AG10803 (cell line): Measurements from ENCODE around the gene PELI2.

Experiments used
- DNase-seq: peaks from one replicate; pipeline ENCODE4 v3.0.0; 2010; ENCODE audit warnings: low read depth
- H3K4me3 ChIP-seq: 2 replicates; pipeline ENCODE4 v1.5.1; 2011; ENCODE audit warnings: mild to moderate bottlenecking, low read length, control low read depth
- TF ChIP-seq, protein P1 (sequence below): conservative IDR thresholded peaks from 2 replicates; pipeline ENCODE4 v1.5.1; 2011; ENCODE audit warnings: mild to moderate bottlenecking, low read length, control low read depth, inconsistent platforms

The PELI2 gene

DNA sequence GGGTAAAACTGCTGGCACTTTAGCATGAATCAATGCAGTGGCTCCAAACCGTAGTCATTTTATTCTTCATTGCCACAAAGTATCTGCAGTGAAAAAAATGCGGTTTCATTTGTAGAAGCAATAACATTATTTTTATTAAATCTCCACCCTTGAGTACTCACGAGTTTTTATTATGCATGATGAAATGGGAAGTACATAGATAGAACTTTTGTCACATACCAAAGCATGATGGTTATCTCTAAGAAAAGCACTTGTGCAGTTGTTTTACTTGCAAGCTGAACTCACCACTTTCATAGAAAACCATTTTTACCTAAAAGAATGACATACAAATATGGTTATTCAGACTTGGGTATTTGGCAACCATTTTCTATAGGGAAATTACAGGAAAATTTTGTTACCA lies 90.3 kb downstream of the PELI2 start:
- DNase-seq = peak; percentile 14
- TF ChIP-seq, protein P1, sequence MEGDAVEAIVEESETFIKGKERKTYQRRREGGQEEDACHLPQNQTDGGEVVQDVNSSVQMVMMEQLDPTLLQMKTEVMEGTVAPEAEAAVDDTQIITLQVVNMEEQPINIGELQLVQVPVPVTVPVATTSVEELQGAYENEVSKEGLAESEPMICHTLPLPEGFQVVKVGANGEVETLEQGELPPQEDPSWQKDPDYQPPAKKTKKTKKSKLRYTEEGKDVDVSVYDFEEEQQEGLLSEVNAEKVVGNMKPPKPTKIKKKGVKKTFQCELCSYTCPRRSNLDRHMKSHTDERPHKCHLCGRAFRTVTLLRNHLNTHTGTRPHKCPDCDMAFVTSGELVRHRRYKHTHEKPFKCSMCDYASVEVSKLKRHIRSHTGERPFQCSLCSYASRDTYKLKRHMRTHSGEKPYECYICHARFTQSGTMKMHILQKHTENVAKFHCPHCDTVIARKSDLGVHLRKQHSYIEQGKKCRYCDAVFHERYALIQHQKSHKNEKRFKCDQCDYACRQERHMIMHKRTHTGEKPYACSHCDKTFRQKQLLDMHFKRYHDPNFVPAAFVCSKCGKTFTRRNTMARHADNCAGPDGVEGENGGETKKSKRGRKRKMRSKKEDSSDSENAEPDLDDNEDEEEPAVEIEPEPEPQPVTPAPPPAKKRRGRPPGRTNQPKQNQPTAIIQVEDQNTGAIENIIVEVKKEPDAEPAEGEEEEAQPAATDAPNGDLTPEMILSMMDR = no peak
- no peak overlapping the region for H3K4me3 ChIP-seq

GRCh38 chr14:56210571-56210970 lies 92.4 kb downstream of the PELI2 start:
- TF ChIP-seq, protein P1 = no peak
- no peak overlapping the region for H3K4me3 ChIP-seq
- peak; percentile 48 for DNase-seq

GRCh38 chr14:56211084-56211483 lies 92.9 kb downstream of the PELI2 start:
- TF ChIP-seq, protein P1 = no peak
- no peak overlapping the region for H3K4me3 ChIP-seq
- DNase-seq = no peak

DNA sequence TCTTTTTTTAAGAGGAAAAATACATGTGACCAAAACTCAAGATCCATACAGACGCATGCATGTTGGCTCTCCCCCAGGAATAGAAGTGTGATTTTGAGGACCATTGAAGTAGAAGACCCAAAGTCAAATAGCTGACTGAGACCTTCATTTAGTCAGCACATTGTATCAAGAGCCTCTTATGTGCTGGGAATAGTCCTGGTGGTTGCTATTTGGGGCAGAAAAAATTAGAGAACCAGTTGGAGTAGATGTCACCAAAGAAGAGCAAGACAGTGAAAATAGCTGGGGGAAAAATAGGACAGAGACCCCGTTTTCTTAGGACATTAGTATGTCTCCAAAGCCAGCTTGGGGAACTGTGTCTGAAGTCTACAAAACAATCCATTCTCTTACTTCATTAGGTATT lies 93.6 kb downstream of the PELI2 start:
- TF ChIP-seq, protein P1 = no peak
- no peak for DNase-seq
- H3K4me3 ChIP-seq = no peak overlapping the region

DNA sequence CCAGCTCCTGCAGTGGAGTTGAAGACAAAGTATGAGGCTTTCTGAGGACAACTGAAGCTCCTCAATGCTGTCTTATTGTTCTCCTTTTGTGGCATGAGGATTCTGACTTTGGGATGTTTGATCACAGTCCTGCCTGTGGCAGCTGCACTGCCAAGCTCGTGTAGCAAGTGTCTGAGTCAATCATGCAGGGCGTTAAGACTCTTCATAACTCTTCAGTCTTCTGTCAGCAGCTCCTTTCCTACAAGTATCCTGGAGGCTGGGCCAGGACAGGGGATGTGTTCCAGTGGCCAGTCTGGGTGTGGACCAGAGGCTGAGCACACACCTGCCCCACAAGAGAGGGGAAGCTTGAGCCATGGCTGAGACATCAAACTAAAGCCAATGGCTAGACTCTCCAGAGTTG lies 94.3 kb downstream of the PELI2 start:
- DNase-seq = peak; percentile 30
- no peak overlapping the region for H3K4me3 ChIP-seq
- TF ChIP-seq, protein P1 = no peak

DNA sequence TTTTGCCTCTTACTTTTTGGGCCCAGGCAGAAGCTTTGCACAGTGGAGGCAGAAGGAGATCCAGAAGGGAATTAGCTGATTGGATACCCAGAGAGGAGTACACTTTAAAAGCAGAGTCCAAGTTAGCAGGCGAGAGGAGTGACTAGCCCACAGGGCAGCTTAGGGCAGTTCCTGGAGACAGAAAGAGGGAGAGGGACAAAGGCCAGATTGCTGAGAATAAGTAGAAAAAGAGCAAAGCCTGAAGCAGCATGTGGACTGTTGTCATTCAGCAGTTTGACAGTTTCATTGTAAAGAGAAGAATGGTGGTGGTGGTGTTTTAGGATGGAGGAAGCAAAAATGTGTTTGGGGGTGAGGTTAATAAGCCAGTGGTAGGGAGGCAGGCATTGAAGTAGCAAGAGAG lies 95.1 kb downstream of the PELI2 start:
- H3K4me3 ChIP-seq = no peak overlapping the region
- TF ChIP-seq, protein P1 = no peak
- no peak for DNase-seq

GRCh38 chr14:56215180-56215579 lies 97.0 kb downstream of the PELI2 start:
- no peak overlapping the region for H3K4me3 ChIP-seq
- no peak for DNase-seq
- TF ChIP-seq, protein P1 = no peak
